Activated CD8-positive, alpha-beta T cell treated with anti-CD3 and anti-CD28 coated beads for 36 hours (primary cell): Measurements from ENCODE around the gene INPP4B. TPM values are rescaled to one million over a fixed set of nuclear protein-coding genes. Genes with fewer than 3 reads are reported as not detected.

Source experiments
- ATAC-seq: fragments of 200-7000 bp; cut with Tn5 transposase; one replicate; pipeline ENCODE4 v1.10.0; 2021; ENCODE audit warnings: mild to moderate bottlenecking, moderate library complexity
- CTCF ChIA-PET: fragments of 350-600 bp; sonication (Branson Sonifier 250); formaldehyde crosslinking; loops from one replicate; lab custom pipeline; 2021; ENCODE audit warnings: antibody characterized with exemption; lab: Charles Lee
- POLR2A ChIA-PET: fragments of 350-600 bp; sonication (Branson Sonifier 250); formaldehyde crosslinking; loops from one replicate; lab custom pipeline; 2021; ENCODE audit warnings: antibody characterized with exemption; lab: Charles Lee
- DNase-seq: peaks from one replicate; pipeline ENCODE4 v3.0.0-alpha.2; 2020
- H3K27ac Mint-ChIP-seq: one replicate; pipeline ENCODE4 v1.8.0; 2021; ENCODE audit warnings: mild to moderate bottlenecking, mixed read lengths
- H3K27me3 Mint-ChIP-seq: one replicate; pipeline ENCODE4 v1.8.0; 2021; ENCODE audit warnings: mixed read lengths
- H3K36me3 Mint-ChIP-seq: one replicate; pipeline ENCODE4 v1.8.0; 2021; ENCODE audit warnings: low read depth, mixed read lengths
- H3K4me1 Mint-ChIP-seq: one replicate; pipeline ENCODE4 v1.8.0; 2021; ENCODE audit warnings: low read depth, mixed read lengths
- H3K4me3 Mint-ChIP-seq: one replicate; pipeline ENCODE4 v1.8.0; 2021; ENCODE audit warnings: mild to moderate bottlenecking, moderate library complexity, mixed read lengths
- H3K9me3 Mint-ChIP-seq: one replicate; pipeline ENCODE4 v1.8.0; 2021; ENCODE audit warnings: mixed read lengths
- CTCF ChIP-seq: fragments of 200-600 bp; IDR thresholded peaks from one replicate; pipeline ENCODE4 v1.8.0; 2022; ENCODE audit warnings: antibody characterized with exemption, mild to moderate bottlenecking
- intact Hi-C: fragments of 100-400 bp; cut with micrococcal nuclease; formaldehyde crosslinking; loops from one replicate; pipeline ENCODE4 v1.10.0; 2022
- total RNA-seq, 2 experiments: library from RNA; stranded (reverse); gene quantifications; one replicate each; pipeline ENCODE4 v1.2.3, GENCODE V29; 2021

INPP4B gene
- total RNA-seq, 2 experiments from 2014 or later = 46.1 to 46.9 TPM

- CTCF ChIA-PET = no interaction called here
- Mint-ChIP-seq H3K4me1 (no peaks in the 10 kb centered on the region), H3K36me3 (peaks cover 29% of the 10 kb centered on the region), H3K27ac (no peak overlapping the region), H3K4me3 (no peak overlapping the region), H3K9me3 (no peaks in the 10 kb centered on the region), H3K27me3 (no peaks in the 10 kb centered on the region)
- DNase-seq = no peak
- intact Hi-C loops = no loop called here
- ATAC-seq = no peak
- POLR2A ChIA-PET = no interaction called here
- TF ChIP-seq CTCF = no peak
These were observed 742.1 kb downstream of the INPP4B start for GRCh38 chr4:142104041-142104440.

GRCh38 chr4:142101401-142101800 lies 744.7 kb downstream of the INPP4B start:
- Mint-ChIP-seq H3K27me3 (no peaks in the 10 kb centered on the region), H3K36me3 (peaks cover 31% of the 10 kb centered on the region), H3K9me3 (no peaks in the 10 kb centered on the region), H3K27ac (no peak overlapping the region), H3K4me3 (no peak overlapping the region), H3K4me1 (peaks cover 3% of the 10 kb centered on the region)
- no peak for TF ChIP-seq CTCF
- POLR2A ChIA-PET = interaction anchor here (0.7 kb wide), 1 partner anchor 59 kb away, joined by 3 read pairs; no protein-coding TSS in a partner anchor
- ATAC-seq (no peak), DNase-seq (no peak)
- intact Hi-C loops = no loop called here
- CTCF ChIA-PET = no interaction called here

GRCh38 chr4:142100941-142101340 lies 745.2 kb downstream of the INPP4B start:
- no peak for TF ChIP-seq CTCF
- no peaks in the 10 kb centered on the region for H3K27me3 Mint-ChIP-seq
- POLR2A ChIA-PET = no interaction called here
- CTCF ChIA-PET = no interaction called here
- ATAC-seq = no peak
- no peak overlapping the region for H3K4me3 Mint-ChIP-seq
- H3K9me3 Mint-ChIP-seq = no peaks in the 10 kb centered on the region
- peaks cover 3% of the 10 kb centered on the region for H3K4me1 Mint-ChIP-seq
- no peak overlapping the region for H3K27ac Mint-ChIP-seq
- intact Hi-C loops = no loop called here
- no peak for DNase-seq
- H3K36me3 Mint-ChIP-seq = peaks cover 33% of the 10 kb centered on the region

- no peaks in the 10 kb centered on the region for H3K9me3 Mint-ChIP-seq
- no peaks in the 10 kb centered on the region for H3K27me3 Mint-ChIP-seq
- intact Hi-C loops = no loop called here
- DNase-seq = no peak
- no peak overlapping the region for H3K27ac Mint-ChIP-seq
- POLR2A ChIA-PET = interaction anchor here (0.8 kb wide), 1 partner anchor 10 kb away, joined by 3 read pairs; no protein-coding TSS in a partner anchor
- TF ChIP-seq CTCF = no peak
- peaks cover 42% of the 10 kb centered on the region for H3K36me3 Mint-ChIP-seq
- peaks cover 3% of the 10 kb centered on the region for H3K4me1 Mint-ChIP-seq
- no peak overlapping the region for H3K4me3 Mint-ChIP-seq
- CTCF ChIA-PET = no interaction called here
- ATAC-seq = no peak
These were observed 747.1 kb downstream of the INPP4B start for GRCh38 chr4:142098900-142099545.

GRCh38 chr4:142098380-142098779 lies 747.7 kb downstream of the INPP4B start:
- ATAC-seq = no peak

More at GRCh38 chr4:142098380-142098779, 747.7 kb downstream of the INPP4B start:
- Mint-ChIP-seq H3K4me3 (no peak overlapping the region), H3K9me3 (no peaks in the 10 kb centered on the region), H3K4me1 (peaks cover 3% of the 10 kb centered on the region), H3K36me3 (peaks cover 42% of the 10 kb centered on the region), H3K27me3 (no peaks in the 10 kb centered on the region), H3K27ac (no peak overlapping the region)
- no peak for TF ChIP-seq CTCF
- DNase-seq = no peak
- intact Hi-C loops = no loop called here
- ChIA-PET CTCF (no interaction called here), POLR2A (interaction anchor here (0.8 kb wide), 1 partner anchor 11 kb away, joined by 3 read pairs; no protein-coding TSS in a partner anchor)
